HCT116 (cell line): ENCODE data around the gene RBMXL3.
"Not testable (repeated sequence)": the region's sequence is repeated elsewhere in the genome, so short reads cannot be mapped to it uniquely, and the experiment has no call there.

ENCODE experiments used
- EGR1 ChIP-seq: IDR thresholded peaks from 2 replicates; pipeline ENCODE4 v1.6.1; 2012; ENCODE audit warnings: low read depth
- EZH2 ChIP-seq: fragments of 200-600 bp; sonication (generic); IDR thresholded peaks from 2 replicates; pipeline ENCODE4 v1.6.1; 2017; ENCODE audit warnings: antibody characterized with exemption, mixed run types
- EZH2phosphoT487 ChIP-seq: fragments of 200-600 bp; IDR thresholded peaks from 2 replicates; pipeline ENCODE4 v1.6.1; 2018; ENCODE audit warnings: antibody characterized with exemption, borderline replicate concordance
- POLR2A ChIP-seq: IDR thresholded peaks from 2 replicates; pipeline ENCODE4 v1.7.0; 2011; ENCODE audit warnings: borderline replicate concordance; ENCODE audit not compliant: insufficient read depth, insufficient read length; ENCODE audit errors: extremely low read depth
- POLR2AphosphoS5 ChIP-seq: IDR thresholded peaks from 2 replicates; pipeline ENCODE4 v1.6.1; 2011; ENCODE audit warnings: mild to moderate bottlenecking, low read depth, low read length, moderate library complexity
- RAD21 ChIP-seq: IDR thresholded peaks from 2 replicates; pipeline ENCODE4 v1.6.1; 2012; ENCODE audit warnings: low read depth, mild to moderate bottlenecking
- SIN3A ChIP-seq: IDR thresholded peaks from 2 replicates; pipeline ENCODE4 v1.6.1; 2012; ENCODE audit warnings: low read depth
- SP1 ChIP-seq: IDR thresholded peaks from 2 replicates; pipeline ENCODE4 v1.6.1; 2012; ENCODE audit warnings: low read depth
- TCF7L2 ChIP-seq: IDR thresholded peaks from 2 replicates; pipeline ENCODE4 v1.7.0; 2011; ENCODE audit warnings: borderline replicate concordance, inconsistent platforms; ENCODE audit not compliant: insufficient read depth, insufficient read length; ENCODE audit errors: extremely low read depth
- YY1 ChIP-seq: IDR thresholded peaks from 2 replicates; pipeline ENCODE4 v1.6.1; 2011; ENCODE audit warnings: low read length, low read depth, moderate library complexity, mild to moderate bottlenecking; ENCODE audit not compliant: insufficient replicate concordance; ENCODE audit errors: extremely low read depth
- ZNF274 ChIP-seq: fragments of 200-500 bp; sonication (Bioruptor generic); IDR thresholded peaks from 2 replicates; pipeline ENCODE4 v1.6.1; 2014; ENCODE audit warnings: mild to moderate bottlenecking, low read depth, low read length, inconsistent platforms
- TF ChIP-seq, protein P1 (sequence below), 3 experiments: fragments of 200-600 bp in 1 of 3; sonication (generic) in 1 of 3; IDR thresholded peaks in 2 of 3; conservative IDR thresholded peaks in 1 of 3; 2 replicates each; pipeline ENCODE4 v1.5.1; 2012 to 2017; ENCODE audit warnings: low read depth in 2 of 3, low read length in 2 of 3, antibody characterized with exemption in 1 of 3, borderline replicate concordance in 1 of 3, control low read depth in 1 of 3, mild to moderate bottlenecking in 1 of 3, mixed read lengths in 1 of 3, mixed run types in 1 of 3, moderate library complexity in 1 of 3; ENCODE audit not compliant: insufficient read depth in 1 of 3
- TF ChIP-seq, protein P2 (sequence below): IDR thresholded peaks from 2 replicates; pipeline ENCODE4 v1.6.1; 2012
- TF ChIP-seq, protein P3 (sequence below): IDR thresholded peaks from 2 replicates; pipeline ENCODE4 v1.6.1; 2012; ENCODE audit warnings: low read depth

DNA sequence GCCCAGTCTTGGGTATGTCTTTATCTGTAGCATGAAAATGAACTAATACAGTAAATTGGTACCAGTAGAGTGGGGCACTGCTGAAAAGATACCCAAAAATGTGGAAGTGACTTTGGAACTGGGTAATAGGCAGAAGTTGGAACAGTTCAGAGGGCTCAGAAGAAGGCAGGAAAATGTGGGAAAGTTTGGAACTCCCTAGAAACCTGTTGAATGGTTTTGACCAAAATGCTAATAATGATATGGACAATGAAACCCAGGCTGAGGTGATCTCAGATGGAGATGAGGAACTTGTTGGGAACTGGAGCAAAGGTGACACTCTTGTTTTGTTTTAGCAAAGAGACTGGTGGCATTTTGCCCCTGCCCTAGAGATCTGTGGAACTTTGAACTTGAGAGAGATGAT, 20.3 kb downstream of the RBMXL3 start:
- TF ChIP-seq, protein P1, sequence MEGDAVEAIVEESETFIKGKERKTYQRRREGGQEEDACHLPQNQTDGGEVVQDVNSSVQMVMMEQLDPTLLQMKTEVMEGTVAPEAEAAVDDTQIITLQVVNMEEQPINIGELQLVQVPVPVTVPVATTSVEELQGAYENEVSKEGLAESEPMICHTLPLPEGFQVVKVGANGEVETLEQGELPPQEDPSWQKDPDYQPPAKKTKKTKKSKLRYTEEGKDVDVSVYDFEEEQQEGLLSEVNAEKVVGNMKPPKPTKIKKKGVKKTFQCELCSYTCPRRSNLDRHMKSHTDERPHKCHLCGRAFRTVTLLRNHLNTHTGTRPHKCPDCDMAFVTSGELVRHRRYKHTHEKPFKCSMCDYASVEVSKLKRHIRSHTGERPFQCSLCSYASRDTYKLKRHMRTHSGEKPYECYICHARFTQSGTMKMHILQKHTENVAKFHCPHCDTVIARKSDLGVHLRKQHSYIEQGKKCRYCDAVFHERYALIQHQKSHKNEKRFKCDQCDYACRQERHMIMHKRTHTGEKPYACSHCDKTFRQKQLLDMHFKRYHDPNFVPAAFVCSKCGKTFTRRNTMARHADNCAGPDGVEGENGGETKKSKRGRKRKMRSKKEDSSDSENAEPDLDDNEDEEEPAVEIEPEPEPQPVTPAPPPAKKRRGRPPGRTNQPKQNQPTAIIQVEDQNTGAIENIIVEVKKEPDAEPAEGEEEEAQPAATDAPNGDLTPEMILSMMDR (IDR thresholded peaks at IDR 0.05 in 2 of 3, conservative IDR thresholded peaks at IDR 0.05 in 1 of 3; ENCODE audit: borderline replicate concordance in 1 of 3, insufficient read depth in 1 of 3, low read depth in 2 of 3, low read length in 2 of 3): not testable (repeated sequence)
- not testable (repeated sequence) for TF ChIP-seq SIN3A, POLR2AphosphoS5, RAD21, EZH2, ZNF274, POLR2A, SP1, EGR1, TCF7L2, YY1, EZH2phosphoT487
- TF ChIP-seq, protein P2, sequence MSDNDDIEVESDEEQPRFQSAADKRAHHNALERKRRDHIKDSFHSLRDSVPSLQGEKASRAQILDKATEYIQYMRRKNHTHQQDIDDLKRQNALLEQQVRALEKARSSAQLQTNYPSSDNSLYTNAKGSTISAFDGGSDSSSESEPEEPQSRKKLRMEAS: not testable (repeated sequence)
- TF ChIP-seq, protein P3, sequence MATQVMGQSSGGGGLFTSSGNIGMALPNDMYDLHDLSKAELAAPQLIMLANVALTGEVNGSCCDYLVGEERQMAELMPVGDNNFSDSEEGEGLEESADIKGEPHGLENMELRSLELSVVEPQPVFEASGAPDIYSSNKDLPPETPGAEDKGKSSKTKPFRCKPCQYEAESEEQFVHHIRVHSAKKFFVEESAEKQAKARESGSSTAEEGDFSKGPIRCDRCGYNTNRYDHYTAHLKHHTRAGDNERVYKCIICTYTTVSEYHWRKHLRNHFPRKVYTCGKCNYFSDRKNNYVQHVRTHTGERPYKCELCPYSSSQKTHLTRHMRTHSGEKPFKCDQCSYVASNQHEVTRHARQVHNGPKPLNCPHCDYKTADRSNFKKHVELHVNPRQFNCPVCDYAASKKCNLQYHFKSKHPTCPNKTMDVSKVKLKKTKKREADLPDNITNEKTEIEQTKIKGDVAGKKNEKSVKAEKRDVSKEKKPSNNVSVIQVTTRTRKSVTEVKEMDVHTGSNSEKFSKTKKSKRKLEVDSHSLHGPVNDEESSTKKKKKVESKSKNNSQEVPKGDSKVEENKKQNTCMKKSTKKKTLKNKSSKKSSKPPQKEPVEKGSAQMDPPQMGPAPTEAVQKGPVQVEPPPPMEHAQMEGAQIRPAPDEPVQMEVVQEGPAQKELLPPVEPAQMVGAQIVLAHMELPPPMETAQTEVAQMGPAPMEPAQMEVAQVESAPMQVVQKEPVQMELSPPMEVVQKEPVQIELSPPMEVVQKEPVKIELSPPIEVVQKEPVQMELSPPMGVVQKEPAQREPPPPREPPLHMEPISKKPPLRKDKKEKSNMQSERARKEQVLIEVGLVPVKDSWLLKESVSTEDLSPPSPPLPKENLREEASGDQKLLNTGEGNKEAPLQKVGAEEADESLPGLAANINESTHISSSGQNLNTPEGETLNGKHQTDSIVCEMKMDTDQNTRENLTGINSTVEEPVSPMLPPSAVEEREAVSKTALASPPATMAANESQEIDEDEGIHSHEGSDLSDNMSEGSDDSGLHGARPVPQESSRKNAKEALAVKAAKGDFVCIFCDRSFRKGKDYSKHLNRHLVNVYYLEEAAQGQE: not testable (repeated sequence)
